ENCODE measurements around the gene UBA52.

- no peak for TF ChIP-seq CTCF (conservative IDR thresholded peaks at IDR 0.05 in 1 of 2, IDR thresholded peaks at IDR 0.05 in 1 of 2; ENCODE audit: low read depth in 1 of 2, low read length in 2 of 2)
- no peak for TF ChIP-seq EZH2 (IDR thresholded peaks at IDR 0.05; ENCODE audit: low read length, missing control alignments)
Observed at GRCh38 chr19:18595475-18595874, 23.8 kb downstream of the UBA52 start.

All from fibroblast of lung (primary cell).